Body of pancreas (tissue), 4 donors: ENCODE measurements around the gene RANBP17.

Experiments
- POLR2A ChIP-seq, 3 donors: fragments of 450-650 bp; IDR thresholded peaks; one replicate each; pipeline ENCODE4 v1.6.1; 2016; ENCODE audit warnings: antibody characterized with exemption in 3 of 3, mild to moderate bottlenecking in 2 of 3
- TF ChIP-seq, protein P1 (sequence below), 7 experiments: fragments of 450-650 bp in 4 of 7; fragments of 200-600 bp in 3 of 7; sonication (generic) in 3 of 7; IDR thresholded peaks; one replicate each; pipeline ENCODE4 v1.5.1; 2016 to 2019; ENCODE audit warnings: antibody characterized with exemption in 7 of 7

DNA sequence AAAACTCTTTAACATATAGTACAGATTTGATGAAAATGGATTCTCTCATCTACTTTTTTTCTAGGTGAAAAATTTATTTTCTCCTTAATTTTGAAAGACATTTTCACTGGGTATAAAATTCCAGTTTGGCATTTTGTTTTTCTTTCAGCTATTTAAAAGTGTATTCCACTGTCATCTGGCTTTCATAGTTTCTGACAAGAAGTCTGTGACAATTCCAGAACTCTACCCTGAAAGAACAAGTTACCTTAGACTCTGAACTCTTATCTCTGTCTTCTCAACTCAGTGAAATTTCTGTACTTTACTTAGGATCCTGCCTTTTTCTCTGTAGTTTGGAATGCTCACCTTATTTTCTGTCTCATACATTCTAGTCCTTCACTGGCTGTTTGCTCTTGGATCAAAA, 161.7 kb downstream of the RANBP17 start:
- TF ChIP-seq, protein P1, sequence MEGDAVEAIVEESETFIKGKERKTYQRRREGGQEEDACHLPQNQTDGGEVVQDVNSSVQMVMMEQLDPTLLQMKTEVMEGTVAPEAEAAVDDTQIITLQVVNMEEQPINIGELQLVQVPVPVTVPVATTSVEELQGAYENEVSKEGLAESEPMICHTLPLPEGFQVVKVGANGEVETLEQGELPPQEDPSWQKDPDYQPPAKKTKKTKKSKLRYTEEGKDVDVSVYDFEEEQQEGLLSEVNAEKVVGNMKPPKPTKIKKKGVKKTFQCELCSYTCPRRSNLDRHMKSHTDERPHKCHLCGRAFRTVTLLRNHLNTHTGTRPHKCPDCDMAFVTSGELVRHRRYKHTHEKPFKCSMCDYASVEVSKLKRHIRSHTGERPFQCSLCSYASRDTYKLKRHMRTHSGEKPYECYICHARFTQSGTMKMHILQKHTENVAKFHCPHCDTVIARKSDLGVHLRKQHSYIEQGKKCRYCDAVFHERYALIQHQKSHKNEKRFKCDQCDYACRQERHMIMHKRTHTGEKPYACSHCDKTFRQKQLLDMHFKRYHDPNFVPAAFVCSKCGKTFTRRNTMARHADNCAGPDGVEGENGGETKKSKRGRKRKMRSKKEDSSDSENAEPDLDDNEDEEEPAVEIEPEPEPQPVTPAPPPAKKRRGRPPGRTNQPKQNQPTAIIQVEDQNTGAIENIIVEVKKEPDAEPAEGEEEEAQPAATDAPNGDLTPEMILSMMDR (IDR thresholded peaks at IDR 0.05), result no peak
- TF ChIP-seq POLR2A (IDR thresholded peaks at IDR 0.05), result no peak
